Psoas muscle (tissue), 8 donors: ENCODE measurements around the gene RALA. TPM values are rescaled to one million over a fixed set of nuclear protein-coding genes. Genes with fewer than 3 reads are reported as not detected.

Source experiments
- ATAC-seq, 4 donors: fragments of 200-7000 bp; cut with Tn5 transposase; one replicate each; pipeline ENCODE4 v1.9.1; 2020; ENCODE audit warnings: moderate library complexity in 3 of 4, mild to moderate bottlenecking in 2 of 4
- DNase-seq, 2 donors: peaks; one replicate each; pipeline ENCODE4 v3.0.0-alpha.2; 2020
- H3K27ac ChIP-seq: fragments of 200-600 bp; one replicate; pipeline ENCODE4 v1.8.0; 2022
- H3K27me3 ChIP-seq, 3 donors: fragments of 200-600 bp in 1 of 3; one replicate each; pipeline versions ENCODE4 v1.6.1 to v1.8.0; 2013 to 2022; ENCODE audit warnings: low read length in 2 of 3, mild to moderate bottlenecking in 2 of 3, moderate library complexity in 1 of 3; ENCODE audit not compliant: insufficient read depth in 3 of 3
- H3K36me3 ChIP-seq, 2 donors: fragments of 200-600 bp in 1 of 2; one replicate each; pipeline versions ENCODE4 v1.6.1 to v1.8.0; 2013 to 2022; ENCODE audit warnings: low read depth in 1 of 2, mild to moderate bottlenecking in 1 of 2, moderate library complexity in 1 of 2; ENCODE audit not compliant: insufficient read depth in 1 of 2
- H3K4me1 ChIP-seq: fragments of 200-600 bp; one replicate; pipeline ENCODE4 v1.8.0; 2022
- H3K4me3 ChIP-seq: fragments of 200-600 bp; one replicate; pipeline ENCODE4 v1.8.0; 2022; ENCODE audit warnings: mild to moderate bottlenecking
- H3K9me3 ChIP-seq: fragments of 200-600 bp; one replicate; pipeline ENCODE4 v1.8.0; 2022
- CTCF ChIP-seq: fragments of 200-600 bp; IDR thresholded peaks from one replicate; pipeline ENCODE4 v1.8.0; 2022; ENCODE audit warnings: antibody characterized with exemption
- WGBS, 3 donors: extraction: QIAGEN DNeasy Blood & Tissue Kit; methylation state at CpG; one replicate each; pipeline versions ENCODE4 v1.1.6 to v1.1.7; 2013; 5-methylcytosine and 5-hydroxymethylcytosine counted together
- intact Hi-C, 2 donors: fragments of 100-400 bp; cut with DNase I; formaldehyde crosslinking; loops; one replicate each; pipeline versions ENCODE4 v1.11.0 to v1.14.2; 2022
- polyA plus RNA-seq, 3 donors: library from polyadenylated mRNA; stranded (reverse); fragments of 200-250 nt; gene quantifications; one replicate each; pipeline ENCODE4 v1.2.3, GENCODE V29; 2013
- total RNA-seq, 4 donors: library from RNA; stranded (reverse); fragmentation: NEBNext Ultra II Directional in 2 of 4; extraction: Animal tissue kit (Norgen Biotek cat#: 25700) in 2 of 4; gene quantifications; one replicate each; pipeline versions ENCODE4 v1.2.1 to v1.2.4, GENCODE V29; 2021 to 2023
- donor health status: healthy with polysubstance abuse.
- donor health status: DM: no; HTN: no; CAD: no; lungs with moderate emphysema.
- donor health status: Bipolar disorder and iron deficiency.
- donor health status: healthy.
- donor health status: DM: yes; HTN: yes; CAD: no.
- donor health status: DM: no; HTN: no; CAD: no.
- donor health status: DM: no; HTN: no; CAD: no.
- donor health status: DM: yes; HTN: yes; CAD: no.

RALA gene
- total and polyA plus RNA-seq, 7 donors, result 15.1 to 33.9 (median 17.9) TPM

- H3K27ac ChIP-seq, result no peak overlapping the region
- intact Hi-C loops, result loop anchor here in 1 of 2 donors (5.0 kb wide), 1 partner anchor 107 kb away; no protein-coding TSS in a partner anchor
Measured at GRCh38 chr7:39734633-39735004, 111.2 kb downstream of the RALA start.

GRCh38 chr7:39735903-39736302, 112.5 kb downstream of the RALA start:
- Histone ChIP-seq H3K36me3 (no peaks in the 10 kb centered on the region), H3K27me3 (no peaks in the 10 kb centered on the region), H3K9me3 (no peaks in the 10 kb centered on the region), H3K4me3 (no peak overlapping the region), H3K27ac (no peak overlapping the region), H3K4me1 (peaks cover 10% of the 10 kb centered on the region)
- intact Hi-C loops, result no loop called here
- DNase-seq (no peak), ATAC-seq (no peak)
- TF ChIP-seq CTCF, result no peak
- WGBS, 3 donors, result 74 to 84% (median 76%) methylated on average over 4 of the region's 4 CpGs

More at GRCh38 chr7:39734633-39735004, 111.2 kb downstream of the RALA start:
- no peak for TF ChIP-seq CTCF
- no peaks in the 10 kb centered on the region for H3K9me3 ChIP-seq
- peak overlapping the region; percentile 79 for H3K4me3 ChIP-seq
- no peak for DNase-seq
- no peaks in the 10 kb centered on the region for H3K36me3 ChIP-seq
- 41 to 51% (median 48%) methylated on average over 2 of the region's 2 CpGs for WGBS, 3 donors
- peaks cover 10% of the 10 kb centered on the region for H3K4me1 ChIP-seq
- ATAC-seq, result no peak
- no peaks in the 10 kb centered on the region for H3K27me3 ChIP-seq

GRCh38 chr7:39741942-39742623, 118.7 kb downstream of the RALA start:
- Histone ChIP-seq H3K4me3 (no peak overlapping the region), H3K4me1 (no peaks in the 10 kb centered on the region), H3K27ac (no peak overlapping the region), H3K27me3 (no peaks in the 10 kb centered on the region), H3K9me3 (no peaks in the 10 kb centered on the region), H3K36me3 (no peaks in the 10 kb centered on the region)
- DNase-seq (no peak), ATAC-seq (no peak)
- peak; percentile 36 for TF ChIP-seq CTCF
- 87 to 89% (median 88%) methylated on average over 13 of the region's 13 CpGs for WGBS, 3 donors
- intact Hi-C loops, result no loop called here

- no peaks in the 10 kb centered on the region for H3K27me3 ChIP-seq
- no peak overlapping the region for H3K4me3 ChIP-seq
- TF ChIP-seq CTCF, result no peak
- 86 to 90% (median 87%) methylated on average over 2 of the region's 2 CpGs for WGBS, 3 donors
- no peak overlapping the region for H3K27ac ChIP-seq
- ATAC-seq (no peak), DNase-seq (no peak)
- no peaks in the 10 kb centered on the region for H3K4me1 ChIP-seq
- H3K36me3 ChIP-seq, result no peaks in the 10 kb centered on the region
- intact Hi-C loops, result no loop called here
- no peaks in the 10 kb centered on the region for H3K9me3 ChIP-seq
Measured at GRCh38 chr7:39744620-39745019, 121.2 kb downstream of the RALA start.

- H3K27ac ChIP-seq, result no peak overlapping the region
- intact Hi-C loops, result no loop called here
- no peak for ATAC-seq
Measured at GRCh38 chr7:39745320-39745719, 121.9 kb downstream of the RALA start.

More at GRCh38 chr7:39745320-39745719, 121.9 kb downstream of the RALA start:
- H3K9me3 ChIP-seq, result no peaks in the 10 kb centered on the region
- WGBS, 3 donors, result 37 to 42% (median 42%) methylated on average over 4 of the region's 4 CpGs
- TF ChIP-seq CTCF, result no peak
- no peak overlapping the region for H3K4me3 ChIP-seq
- DNase-seq, result no peak
- no peaks in the 10 kb centered on the region for H3K27me3 ChIP-seq
- H3K36me3 ChIP-seq, result no peaks in the 10 kb centered on the region
- H3K4me1 ChIP-seq, result no peaks in the 10 kb centered on the region
